SIG-M5 treated with dmso at 0.1 percent for 504 hours (cell line): ENCODE results near the gene MYZAP.
A peak's percentile ranks its signal among the peaks of the same experiment; 100 is the strongest.

Experiments used
- DNase-seq: peaks from one replicate; lab custom pipeline; 2025; ENCODE audit not compliant: unreplicated experiment; lab: John Stamatoyannopoulos, UW

MYZAP gene

DNA sequence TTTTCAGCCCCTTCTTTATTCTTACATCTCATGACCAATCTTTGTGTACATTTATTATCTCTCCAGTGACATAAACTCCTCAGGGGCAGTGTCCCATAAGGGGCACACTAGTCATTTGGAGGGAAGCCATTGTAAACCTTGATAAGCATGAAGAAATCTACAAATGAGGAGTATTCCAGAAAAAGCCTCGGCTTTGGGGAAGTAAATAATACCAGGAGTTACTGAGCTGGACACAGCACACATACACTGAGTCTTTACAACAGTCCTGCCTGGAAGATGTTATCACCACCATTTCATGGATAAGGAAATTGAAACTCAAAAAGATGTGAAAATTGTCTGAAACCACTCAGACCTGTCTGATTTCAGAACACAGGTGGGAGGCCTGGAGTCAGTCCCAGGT lies 99.4 kb downstream of the MYZAP start:
- DNase-seq, result no peak

DNA sequence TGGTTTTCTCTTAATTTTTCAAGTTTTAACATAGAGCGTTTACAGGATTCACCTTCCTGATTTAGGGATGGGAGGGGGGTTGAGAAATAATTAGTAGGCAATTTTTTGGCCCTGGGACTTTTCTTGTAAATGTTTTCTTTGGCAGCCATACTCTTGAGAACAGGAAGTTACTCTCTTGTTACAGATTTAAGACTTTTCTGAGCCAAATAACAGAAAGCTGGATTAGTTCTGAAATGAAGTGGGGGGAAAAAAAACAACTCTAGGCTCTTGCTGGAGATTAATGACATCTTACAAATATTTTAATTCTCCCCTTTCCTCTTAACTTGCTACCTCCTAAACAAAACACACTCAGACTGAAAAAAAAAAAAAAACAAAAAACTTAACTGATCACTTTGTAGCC lies 101.0 kb downstream of the MYZAP start:
- DNase-seq, result no peak

DNA sequence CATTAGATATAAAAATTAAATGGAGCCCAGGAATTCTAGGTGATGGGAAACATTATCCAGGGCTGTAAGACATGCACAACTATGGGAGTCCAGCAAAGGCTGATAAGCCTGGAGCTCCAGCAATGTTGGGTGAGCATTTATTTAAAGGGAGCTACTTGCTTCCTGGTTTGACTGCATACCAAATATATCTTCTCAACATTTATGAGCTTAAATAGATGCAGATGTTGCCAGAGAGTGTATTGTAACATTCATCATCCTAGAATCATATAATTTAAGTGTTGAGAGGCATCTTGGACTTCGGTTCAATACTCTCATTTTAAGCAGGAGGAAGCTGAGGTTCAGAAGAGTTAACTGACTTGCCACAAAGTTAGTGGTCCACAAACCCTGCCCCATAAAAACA lies 102.6 kb downstream of the MYZAP start:
- DNase-seq, result no peak

GRCh38 chr15:57696146-57696545 lies 104.4 kb downstream of the MYZAP start:
- no peak for DNase-seq

GRCh38 chr15:57697588-57697987 lies 105.9 kb downstream of the MYZAP start:
- DNase-seq, result no peak

GRCh38 chr15:57698243-57698642 lies 106.5 kb downstream of the MYZAP start:
- no peak for DNase-seq

DNA sequence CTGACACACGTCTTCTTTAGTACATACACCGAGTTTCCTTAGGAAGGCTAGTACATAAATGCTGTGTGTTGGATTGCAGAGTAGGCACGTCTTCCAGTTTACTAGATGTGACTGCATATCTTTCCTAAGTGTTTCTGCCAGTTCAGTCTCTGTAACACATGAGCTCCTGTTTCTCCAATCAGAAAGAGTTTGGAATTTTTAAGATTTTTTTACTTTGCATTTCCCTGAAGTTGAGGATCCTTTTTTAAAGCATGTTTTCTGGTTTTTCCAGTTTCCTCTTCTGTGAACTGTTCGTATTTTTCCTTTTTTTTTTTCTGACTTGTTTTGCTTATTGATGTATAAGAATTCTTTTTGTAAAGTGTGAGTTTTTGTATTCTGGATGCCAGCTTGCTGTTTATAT lies 107.3 kb downstream of the MYZAP start:
- DNase-seq, result no peak

- no peak for DNase-seq
Observed at GRCh38 chr15:57703387-57703786, 111.7 kb downstream of the MYZAP start.

- no peak for DNase-seq
Observed at GRCh38 chr15:57704441-57704840, 112.7 kb downstream of the MYZAP start.

DNA sequence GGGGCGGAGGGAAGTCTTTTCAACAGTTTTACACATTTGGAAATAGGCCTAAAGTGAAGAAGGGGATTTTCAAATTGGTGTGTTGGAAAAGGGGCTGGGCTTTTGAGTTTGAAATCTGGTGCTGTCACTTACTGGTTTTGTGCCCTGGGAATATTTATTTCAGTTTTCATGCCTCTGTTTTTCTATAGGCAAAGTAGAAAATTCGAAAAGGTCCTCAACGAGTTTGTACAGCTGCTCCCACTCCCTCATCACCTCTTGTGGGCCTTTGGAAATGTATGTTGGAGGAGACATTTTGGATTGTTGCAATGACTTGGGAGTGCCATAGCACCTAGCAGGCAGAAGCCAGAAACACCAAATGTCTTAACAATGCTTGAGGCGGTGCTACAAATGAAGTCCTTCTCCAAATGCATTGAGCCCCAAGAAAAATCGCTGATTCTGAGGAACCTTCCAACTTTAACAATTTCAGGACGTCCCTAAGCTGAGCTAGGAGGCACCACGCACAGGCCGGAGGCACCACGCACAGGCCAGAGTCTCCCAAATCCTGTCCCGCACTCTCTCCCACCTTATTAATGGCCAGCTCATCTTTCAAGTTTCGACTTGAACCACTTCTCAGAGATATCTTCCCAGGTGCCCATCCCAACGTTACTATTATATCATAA lies 114.2 kb downstream of the MYZAP start:
- DNase-seq, result no peak

- DNase-seq, result peak; percentile 89
Observed at GRCh38 chr15:57706405-57707209, 114.9 kb downstream of the MYZAP start, which contains the start of gene POLR2M. Gene POLR2M, plus strand, starts transcription at chr15:57706714. Its CDS starts 129 bp downstream, at chr15:57706843.

GRCh38 chr15:57708047-57708446 lies 116.3 kb downstream of the MYZAP start:
- no peak for DNase-seq

DNA sequence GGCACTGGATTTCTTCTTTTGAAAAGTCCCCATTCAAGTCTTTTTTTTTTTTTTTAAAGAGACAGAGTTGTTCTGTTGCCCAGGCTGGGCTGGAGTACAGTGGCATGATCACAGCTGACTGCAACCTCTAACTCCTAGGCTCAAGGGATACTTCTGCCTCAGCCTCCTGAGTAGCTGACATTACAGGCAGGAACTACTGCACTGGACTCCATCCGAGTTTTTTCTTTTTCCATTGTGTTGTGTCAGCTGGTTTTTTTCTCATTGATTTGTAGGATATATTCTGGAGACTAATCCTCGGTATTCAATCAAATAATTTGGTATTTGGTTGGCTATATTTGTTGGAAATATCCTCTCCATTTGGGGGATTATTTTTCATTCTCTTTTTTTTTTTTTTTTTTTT lies 126.6 kb downstream of the MYZAP start:
- DNase-seq, result no peak

DNA sequence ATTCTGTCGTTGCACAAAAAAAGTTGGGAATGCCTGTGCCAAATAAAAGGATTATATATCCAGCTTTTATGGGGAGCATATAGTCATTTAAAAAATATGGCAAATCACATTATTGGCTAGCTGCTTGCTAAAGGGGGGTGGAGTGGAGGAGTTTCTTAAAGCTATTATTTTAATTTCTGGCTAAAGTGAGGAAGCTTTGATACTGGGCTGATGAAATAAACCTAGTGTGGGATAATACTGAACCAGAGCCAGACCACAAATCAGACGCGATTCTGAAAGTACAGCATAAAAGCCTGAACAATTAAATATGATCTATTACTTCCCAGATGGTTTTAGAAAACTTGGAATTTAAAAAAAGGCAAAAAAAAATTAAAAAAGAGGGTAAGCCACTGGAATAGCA lies 129.2 kb downstream of the MYZAP start:
- no peak for DNase-seq

- DNase-seq, result no peak
Observed at GRCh38 chr15:57726411-57726810, 134.7 kb downstream of the MYZAP start.

- no peak for DNase-seq
Observed at GRCh38 chr15:57727031-57727430, 135.3 kb downstream of the MYZAP start.

- DNase-seq, result no peak
Observed at GRCh38 chr15:57728436-57728835, 136.7 kb downstream of the MYZAP start.

DNA sequence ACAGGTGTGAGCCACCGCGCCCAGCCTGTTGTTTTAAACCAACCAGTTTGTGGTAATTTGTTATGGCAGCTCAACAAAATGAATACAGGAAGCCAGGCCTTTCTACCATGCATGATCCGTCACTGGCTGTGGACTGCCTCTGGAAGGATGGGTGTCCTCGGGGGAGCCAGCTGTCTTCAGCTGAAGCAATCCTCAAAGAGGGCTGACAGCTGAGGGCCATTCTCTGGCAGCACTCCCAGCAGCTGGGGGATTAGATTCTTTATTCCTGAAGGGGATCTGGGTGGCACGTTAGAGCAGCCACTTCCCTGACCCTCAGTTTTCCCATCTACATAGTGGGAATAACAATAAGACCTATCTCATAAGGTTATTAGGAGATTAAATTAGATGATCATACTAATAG lies 139.2 kb downstream of the MYZAP start:
- DNase-seq, result no peak

DNA sequence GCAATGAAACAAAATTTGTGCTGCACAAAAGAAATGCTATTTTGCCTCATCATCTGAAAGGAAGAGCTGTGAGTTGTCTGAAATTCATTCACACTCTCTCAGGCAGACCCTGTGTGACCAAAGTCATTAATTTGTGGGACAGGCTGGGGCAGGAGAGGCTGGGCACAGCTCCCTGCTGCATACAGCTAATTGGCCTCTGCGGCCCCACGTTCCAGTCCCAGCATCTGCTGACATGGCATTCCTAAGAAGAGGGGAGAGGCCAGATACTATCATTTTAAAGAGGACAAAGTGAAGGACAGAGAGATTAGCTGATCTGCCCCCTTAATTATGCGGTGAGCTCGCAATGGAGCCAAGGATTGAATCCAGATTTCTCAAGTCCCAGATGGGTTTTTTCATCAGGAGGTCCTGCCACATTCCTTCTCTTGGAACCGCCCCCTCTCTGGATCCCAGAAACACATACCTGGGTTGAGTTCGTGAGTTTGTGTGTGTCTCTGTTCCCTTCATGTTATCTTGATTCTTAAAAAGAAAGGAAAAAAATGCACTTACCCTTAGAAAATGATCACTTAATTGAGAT lies 139.9 kb downstream of the MYZAP start:
- DNase-seq, result no peak

DNA sequence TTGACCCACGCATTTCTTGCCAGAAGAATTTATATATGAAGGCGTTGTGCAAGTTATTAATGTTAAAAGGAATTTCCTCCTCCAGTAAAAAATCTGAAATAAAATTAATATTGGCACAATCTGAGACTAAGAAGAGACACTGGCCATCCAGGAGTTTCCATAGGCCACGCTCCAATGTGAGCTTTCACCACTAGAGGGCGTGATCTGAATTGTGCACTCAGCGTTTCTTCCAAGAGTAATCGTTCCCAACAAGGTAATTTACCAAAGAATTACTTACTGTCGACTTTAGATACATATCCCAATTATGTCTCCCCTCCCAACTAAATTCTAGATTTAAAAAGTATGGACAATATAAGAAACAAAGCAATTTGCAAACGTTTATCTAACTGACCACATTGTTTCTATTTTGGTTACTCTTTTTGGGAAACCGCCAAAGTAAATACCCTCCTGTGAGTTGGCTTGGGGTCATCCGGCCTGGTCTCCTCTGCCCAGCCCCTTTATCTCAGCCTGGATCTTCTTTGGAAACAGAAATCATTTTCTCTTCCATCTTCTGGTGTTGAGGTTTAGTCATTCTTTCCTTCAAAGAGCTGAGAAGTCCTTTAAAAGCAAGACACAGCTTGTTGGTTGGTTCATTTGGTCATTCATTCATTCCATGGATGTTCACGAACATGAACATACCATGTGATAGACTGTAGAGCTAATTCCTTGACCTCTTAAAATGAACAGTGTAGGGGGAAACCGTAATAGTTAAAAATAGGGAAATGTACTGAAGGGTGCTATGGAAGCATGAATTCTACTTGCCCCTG lies 141.0 kb downstream of the MYZAP start:
- DNase-seq, result peak; percentile 26

DNA sequence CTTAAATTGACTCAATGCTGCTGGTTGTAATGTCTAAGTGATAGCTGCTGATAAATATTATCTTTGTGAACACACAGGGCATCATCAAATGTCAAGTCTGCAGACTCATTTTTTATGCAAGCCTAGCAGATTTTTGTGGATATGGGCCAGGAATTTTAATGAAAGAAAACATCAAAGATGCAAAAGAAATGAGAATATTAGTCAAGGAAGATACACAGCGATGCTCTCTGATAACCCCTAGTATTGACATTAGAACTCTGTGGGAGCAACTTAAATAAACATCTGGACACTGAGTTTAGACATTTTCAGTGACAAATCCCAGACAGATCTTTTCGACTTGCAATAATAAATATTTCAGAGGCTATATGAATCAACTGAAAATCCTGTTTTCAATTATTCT lies 143.2 kb downstream of the MYZAP start:
- DNase-seq, result no peak
